ENCODE data around the gene PHF20.
"Not testable (repeated sequence)": the region's sequence is repeated elsewhere in the genome, so short reads cannot be mapped to it uniquely, and the experiment has no call there.

The PHF20 gene

DNA sequence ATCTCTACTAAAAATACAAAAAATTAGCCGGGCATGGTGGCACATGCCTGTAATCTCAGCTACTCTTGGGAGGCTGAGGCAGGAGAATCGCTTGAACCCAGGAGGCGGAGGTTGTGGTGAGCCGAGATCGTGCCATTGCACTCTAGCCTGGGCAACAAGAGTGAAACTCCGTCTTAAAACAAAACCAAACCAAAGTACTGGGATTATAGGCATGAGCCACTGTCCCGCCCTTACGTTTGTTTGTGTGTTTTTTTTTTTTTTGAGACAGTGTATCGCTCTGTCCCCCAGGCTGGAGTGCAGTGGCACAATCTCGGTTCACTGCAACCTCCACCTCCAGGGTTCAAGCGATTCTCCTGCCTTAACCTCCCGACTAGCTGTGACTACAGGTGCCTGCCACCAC, 12.0 kb downstream of the PHF20 start:
- H3K23ac ChIP-seq (ENCODE audit: low read length); H4K91ac ChIP-seq (ENCODE audit: low read depth, low read length); H2BK120ac ChIP-seq (ENCODE audit: insufficient read depth, low read length, poor library complexity); H3K36me3 ChIP-seq (ENCODE audit: control insufficient read depth in 1 of 2, insufficient read depth in 2 of 2, low read length in 2 of 2); H3K18ac ChIP-seq (ENCODE audit: low read length); H3K79me2 ChIP-seq (ENCODE audit: control insufficient read depth, insufficient read depth, low read length, poor library complexity); H3K4me1 ChIP-seq (ENCODE audit: control insufficient read depth in 1 of 2, insufficient read depth in 2 of 2, low read length in 2 of 2); H3K4me2 ChIP-seq (ENCODE audit: low read length); H2BK12ac ChIP-seq (ENCODE audit: low read length); H4K12ac ChIP-seq (ENCODE audit: low read depth, low read length); H3K4me3 ChIP-seq (ENCODE audit: low read depth, low read length); H3K79me1 ChIP-seq (ENCODE audit: low read length); H4K8ac ChIP-seq (ENCODE audit: low read depth, low read length); H3K4ac ChIP-seq (ENCODE audit: low read depth, low read length); H3K14ac ChIP-seq (ENCODE audit: low read length); H3K9ac ChIP-seq (ENCODE audit: low read length); DNase-seq; H3K27ac ChIP-seq (ENCODE audit: low read depth, low read length); H3K27me3 ChIP-seq (ENCODE audit: insufficient read depth, low read length); H2AFZ ChIP-seq (ENCODE audit: insufficient read depth, low read length, poor library complexity); H2BK5ac ChIP-seq (ENCODE audit: low read depth, low read length, poor library complexity); H2AK5ac ChIP-seq (ENCODE audit: low read length); H3K9me3 ChIP-seq (ENCODE audit: insufficient read depth, low read depth, low read length): not testable (repeated sequence)
- no CpG with 5 or more reads among the region's 12 CpGs for WGBS (ENCODE audit: extremely low coverage, insufficient coverage, insufficient read length)

DNA sequence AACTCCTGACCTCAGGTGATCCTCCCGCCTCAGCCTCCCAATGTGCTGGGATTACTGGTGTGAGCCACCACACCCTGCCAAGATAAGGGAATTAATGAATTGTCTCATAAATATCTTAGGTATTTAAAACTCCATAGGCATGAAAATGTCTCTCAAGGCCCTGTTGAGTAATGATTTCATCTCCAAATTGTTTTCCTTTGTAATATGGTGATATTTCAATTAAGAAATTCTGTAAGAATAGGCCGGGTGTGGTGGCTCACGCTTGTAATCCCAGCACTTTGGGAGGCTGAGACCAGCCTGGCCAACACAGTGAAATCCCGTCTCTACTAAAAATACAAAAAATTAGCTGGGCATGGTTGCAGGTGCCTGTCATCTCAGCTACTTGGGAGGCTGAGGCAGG, 13.7 kb downstream of the PHF20 start:
- not testable (repeated sequence) for H4K12ac ChIP-seq (ENCODE audit: low read depth, low read length); H3K9ac ChIP-seq (ENCODE audit: low read length); H3K27ac ChIP-seq (ENCODE audit: low read depth, low read length); H3K9me3 ChIP-seq (ENCODE audit: insufficient read depth, low read depth, low read length); H3K79me1 ChIP-seq (ENCODE audit: low read length); H3K18ac ChIP-seq (ENCODE audit: low read length); H3K27me3 ChIP-seq (ENCODE audit: insufficient read depth, low read length); H2AK5ac ChIP-seq (ENCODE audit: low read length); H2BK5ac ChIP-seq (ENCODE audit: low read depth, low read length, poor library complexity); H4K91ac ChIP-seq (ENCODE audit: low read depth, low read length); H3K4ac ChIP-seq (ENCODE audit: low read depth, low read length); H4K8ac ChIP-seq (ENCODE audit: low read depth, low read length); H3K79me2 ChIP-seq (ENCODE audit: control insufficient read depth, insufficient read depth, low read length, poor library complexity); H3K14ac ChIP-seq (ENCODE audit: low read length); H3K4me3 ChIP-seq (ENCODE audit: low read depth, low read length); H3K4me2 ChIP-seq (ENCODE audit: low read length); H3K36me3 ChIP-seq (ENCODE audit: control insufficient read depth in 1 of 2, insufficient read depth in 2 of 2, low read length in 2 of 2); H2BK12ac ChIP-seq (ENCODE audit: low read length); H3K4me1 ChIP-seq (ENCODE audit: control insufficient read depth in 1 of 2, insufficient read depth in 2 of 2, low read length in 2 of 2); H3K23ac ChIP-seq (ENCODE audit: low read length); H2AFZ ChIP-seq (ENCODE audit: insufficient read depth, low read length, poor library complexity); H2BK120ac ChIP-seq (ENCODE audit: insufficient read depth, low read length, poor library complexity)
- WGBS (ENCODE audit: extremely low coverage, insufficient coverage, insufficient read length), result no CpG with 5 or more reads among the region's 4 CpGs
- peak; percentile 66 to 86 for DNase-seq

DNA sequence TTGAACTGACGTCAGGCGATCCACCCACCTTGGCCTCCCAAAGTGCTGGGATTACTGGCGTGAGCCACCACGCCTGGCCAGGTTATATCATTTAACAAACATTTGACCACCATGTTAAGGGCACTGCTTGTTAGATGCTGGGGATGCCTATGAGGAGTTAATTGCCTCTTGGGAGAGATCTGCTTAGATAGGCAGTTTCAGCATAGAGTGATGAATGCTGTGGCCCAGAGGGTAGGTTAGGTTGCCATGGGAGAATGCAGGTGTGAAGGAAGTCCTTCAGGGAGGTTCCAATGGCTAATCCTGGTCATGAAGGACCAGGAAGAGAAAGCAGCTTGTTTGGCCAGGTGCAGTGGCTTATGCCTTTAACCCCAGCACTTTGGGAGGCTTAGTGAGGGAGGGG, 17.0 kb downstream of the PHF20 start:
- H3K9me3 ChIP-seq (ENCODE audit: insufficient read depth, low read depth, low read length), result no peaks in the 10 kb centered on the region
- no peak overlapping the region for H3K4me2 ChIP-seq (ENCODE audit: low read length)
- no peaks in the 10 kb centered on the region for H3K36me3 ChIP-seq (ENCODE audit: control insufficient read depth in 1 of 2, insufficient read depth in 2 of 2, low read length in 2 of 2)
- H3K79me1 ChIP-seq (ENCODE audit: low read length), result no peaks in the 10 kb centered on the region
- WGBS (ENCODE audit: extremely low coverage, insufficient coverage, insufficient read length), result no CpG with 5 or more reads among the region's 4 CpGs
- no peak overlapping the region for H4K12ac ChIP-seq (ENCODE audit: low read depth, low read length)
- H2AK5ac ChIP-seq (ENCODE audit: low read length), result no peak overlapping the region
- no peak overlapping the region for H3K18ac ChIP-seq (ENCODE audit: low read length)
- no peak overlapping the region for H3K4ac ChIP-seq (ENCODE audit: low read depth, low read length)
- no peak overlapping the region for H2BK12ac ChIP-seq (ENCODE audit: low read length)
- H3K9ac ChIP-seq (ENCODE audit: low read length), result no peak overlapping the region
- H2BK5ac ChIP-seq (ENCODE audit: low read depth, low read length, poor library complexity), result no peak overlapping the region
- no peak overlapping the region for H4K91ac ChIP-seq (ENCODE audit: low read depth, low read length)
- no peak overlapping the region for H2BK120ac ChIP-seq (ENCODE audit: insufficient read depth, low read length, poor library complexity)
- no peaks in the 10 kb centered on the region for H3K27me3 ChIP-seq (ENCODE audit: insufficient read depth, low read length)
- H3K27ac ChIP-seq (ENCODE audit: low read depth, low read length), result no peak overlapping the region
- DNase-seq, result peak; percentile 83 to 95
- peaks cover 4% of the 10 kb centered on the region for H3K79me2 ChIP-seq (ENCODE audit: control insufficient read depth, insufficient read depth, low read length, poor library complexity)
- H3K4me3 ChIP-seq (ENCODE audit: low read depth, low read length), result no peak overlapping the region
- H2AFZ ChIP-seq (ENCODE audit: insufficient read depth, low read length, poor library complexity), result no peak overlapping the region
- no peak overlapping the region for H3K14ac ChIP-seq (ENCODE audit: low read length)
- no peak overlapping the region for H4K8ac ChIP-seq (ENCODE audit: low read depth, low read length)
- H3K23ac ChIP-seq (ENCODE audit: low read length), result no peak overlapping the region
- H3K4me1 ChIP-seq (ENCODE audit: control insufficient read depth in 1 of 2, insufficient read depth in 2 of 2, low read length in 2 of 2), result peaks cover 2 to 5% of the 10 kb centered on the region in 2 experiments

DNA sequence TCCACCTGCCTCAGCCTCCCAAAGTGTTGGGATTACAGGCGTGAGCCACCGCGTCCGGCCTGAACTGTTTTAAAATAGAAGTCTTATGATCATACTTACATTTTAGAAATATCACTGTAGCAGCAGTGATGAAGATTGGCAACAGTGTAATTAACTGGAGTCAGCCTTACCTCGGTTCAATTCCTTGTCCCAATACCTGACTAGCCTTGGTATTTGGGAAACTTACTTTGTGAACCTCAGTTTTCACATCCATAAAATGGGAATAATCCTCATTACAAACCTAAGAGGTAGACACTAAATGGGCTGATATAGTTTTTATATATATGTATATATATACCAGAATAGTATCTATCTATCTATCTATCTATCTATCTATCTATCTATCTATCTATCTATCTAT, 19.3 kb downstream of the PHF20 start:
- H3K14ac ChIP-seq (ENCODE audit: low read length), result no peak overlapping the region
- no peak overlapping the region for H3K27ac ChIP-seq (ENCODE audit: low read depth, low read length)
- no peak overlapping the region for H3K9ac ChIP-seq (ENCODE audit: low read length)
- no CpG with 5 or more reads among the region's 5 CpGs for WGBS (ENCODE audit: extremely low coverage, insufficient coverage, insufficient read length)
- H4K8ac ChIP-seq (ENCODE audit: low read depth, low read length), result no peak overlapping the region
- H3K4ac ChIP-seq (ENCODE audit: low read depth, low read length), result no peak overlapping the region
- no peak overlapping the region for H3K23ac ChIP-seq (ENCODE audit: low read length)
- H2BK5ac ChIP-seq (ENCODE audit: low read depth, low read length, poor library complexity), result no peak overlapping the region
- H3K4me3 ChIP-seq (ENCODE audit: low read depth, low read length), result no peak overlapping the region
- no peak overlapping the region for H2BK120ac ChIP-seq (ENCODE audit: insufficient read depth, low read length, poor library complexity)
- H3K4me1 ChIP-seq (ENCODE audit: control insufficient read depth in 1 of 2, insufficient read depth in 2 of 2, low read length in 2 of 2), result peaks cover 2 to 5% of the 10 kb centered on the region in 2 experiments
- H2AFZ ChIP-seq (ENCODE audit: insufficient read depth, low read length, poor library complexity), result no peak overlapping the region
- H3K36me3 ChIP-seq (ENCODE audit: control insufficient read depth in 1 of 2, insufficient read depth in 2 of 2, low read length in 2 of 2), result no peaks in the 10 kb centered on the region
- H3K4me2 ChIP-seq (ENCODE audit: low read length), result no peak overlapping the region
- H3K27me3 ChIP-seq (ENCODE audit: insufficient read depth, low read length), result no peaks in the 10 kb centered on the region
- H4K91ac ChIP-seq (ENCODE audit: low read depth, low read length), result no peak overlapping the region
- H3K79me1 ChIP-seq (ENCODE audit: low read length), result no peaks in the 10 kb centered on the region
- no peaks in the 10 kb centered on the region for H3K9me3 ChIP-seq (ENCODE audit: insufficient read depth, low read depth, low read length)
- H2AK5ac ChIP-seq (ENCODE audit: low read length), result no peak overlapping the region
- no peak overlapping the region for H4K12ac ChIP-seq (ENCODE audit: low read depth, low read length)
- H2BK12ac ChIP-seq (ENCODE audit: low read length), result no peak overlapping the region
- H3K18ac ChIP-seq (ENCODE audit: low read length), result no peak overlapping the region
- H3K79me2 ChIP-seq (ENCODE audit: control insufficient read depth, insufficient read depth, low read length, poor library complexity), result no peaks in the 10 kb centered on the region
- no peak for DNase-seq
